ENCODE data around the gene TPRG1L. TPM values are rescaled to one million over a fixed set of nuclear protein-coding genes. Genes with fewer than 3 reads are reported as not detected.
A peak's percentile ranks its signal among the peaks of the same experiment; 100 is the strongest.

Gene TPRG1L
- total and polyA plus RNA-seq, 5 donors = 35.8 to 51.4 (median 46.6) TPM

DNA sequence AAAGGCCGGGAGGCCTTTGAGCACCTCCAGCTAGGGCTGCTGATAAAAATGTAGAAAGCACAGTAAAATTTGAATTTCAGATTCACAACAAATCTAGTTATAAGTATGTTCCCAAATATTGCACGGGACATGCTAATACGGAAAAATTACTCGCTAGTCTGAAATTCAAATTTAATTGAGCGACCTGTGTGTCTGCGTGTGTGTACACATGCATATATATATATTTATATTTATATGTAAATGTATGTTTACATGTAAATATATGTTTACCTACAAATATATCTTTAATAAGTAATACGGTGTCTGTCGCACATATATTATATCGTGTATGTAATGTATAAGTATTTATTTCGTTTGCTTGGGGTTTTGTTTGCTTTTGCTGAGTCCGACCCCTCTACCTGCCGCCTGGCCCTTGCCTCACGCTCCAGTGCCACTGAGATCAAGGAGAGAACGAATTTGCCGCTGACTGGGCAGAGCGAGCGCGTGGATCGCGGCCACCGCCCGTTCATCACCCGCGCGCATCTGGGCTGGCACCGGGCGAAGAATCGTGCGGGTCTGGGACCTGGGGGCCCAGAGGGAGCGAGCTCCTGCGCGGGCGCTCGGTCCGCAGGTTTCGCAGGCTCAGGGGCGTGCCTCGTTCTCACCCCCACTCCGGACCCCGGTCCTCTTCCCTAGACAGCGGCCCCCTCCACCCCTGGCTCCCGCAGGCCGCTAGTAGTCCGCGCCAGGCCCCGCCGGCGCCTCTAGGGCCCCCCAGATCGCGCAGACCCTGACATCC, 25.6 kb downstream of the TPRG1L start:
- no peaks in the 10 kb centered on the region for H3K9me3 ChIP-seq (ENCODE audit: control insufficient read depth, low read length)
- no peaks in the 10 kb centered on the region for H3K27me3 ChIP-seq (ENCODE audit: control insufficient read depth, insufficient read depth)
- peak overlapping the region; percentile 78 for H3K4me3 ChIP-seq (ENCODE audit: low read length)
- H3K27ac ChIP-seq (ENCODE audit: low read length) = no peak overlapping the region
- DNase-seq (peak in 1 of 3 donors; percentile 58), ATAC-seq (peak in 1 of 2 donors; percentile 4)
- WGBS = 9% methylated on average over 50 of the region's 50 CpGs
- no peaks in the 10 kb centered on the region for H3K4me1 ChIP-seq (ENCODE audit: control insufficient read depth, insufficient read depth, low read length)
- intact Hi-C loops (cut with DNase I) = no loop called here

DNA sequence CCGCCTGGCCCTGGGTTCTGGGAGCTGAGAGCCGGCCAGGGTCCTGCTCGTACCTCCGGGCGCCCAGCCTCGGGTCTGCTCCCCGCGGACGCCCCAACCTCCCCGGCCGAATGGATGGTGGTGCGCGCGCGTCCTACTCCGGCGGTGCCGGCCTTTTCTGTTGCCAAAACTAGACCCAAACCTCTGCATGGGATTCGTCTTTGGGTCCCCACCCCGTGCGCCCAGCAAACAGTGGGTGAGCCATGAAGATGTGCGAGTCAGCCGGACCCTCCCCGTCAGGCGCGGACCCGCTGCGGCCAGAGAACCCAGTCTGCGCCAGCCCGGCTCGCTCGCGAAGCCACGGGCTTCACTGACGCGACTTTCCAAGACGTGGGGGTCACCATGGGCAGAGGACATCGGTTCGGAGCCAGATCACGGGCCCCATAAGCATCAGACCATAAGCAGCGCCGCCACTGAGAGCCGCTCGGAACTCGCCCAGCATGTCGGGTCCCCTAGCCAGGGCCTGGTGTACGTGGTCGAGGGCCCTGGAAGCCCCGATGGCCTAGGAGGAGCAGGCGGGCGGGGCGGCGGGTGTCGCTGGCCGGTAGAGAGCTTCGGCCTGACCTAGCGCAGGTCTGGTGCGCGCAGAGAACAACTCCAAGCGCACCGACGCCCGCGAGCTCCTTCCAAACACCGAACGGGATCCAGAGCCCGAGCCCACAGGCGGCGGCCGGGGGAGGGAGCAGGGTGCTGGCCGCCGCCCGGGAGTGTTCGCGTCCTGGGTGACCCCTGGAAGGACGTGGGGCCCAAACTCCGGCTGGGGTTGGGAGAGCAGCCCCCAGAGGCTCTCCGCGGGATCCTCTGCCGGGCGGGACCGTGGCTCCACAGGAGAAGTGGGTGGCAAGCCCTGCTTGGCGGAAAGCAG, 26.5 kb downstream of the TPRG1L start:
- peak in 1 of 3 donors; percentile 53 for DNase-seq
- H3K27me3 ChIP-seq (ENCODE audit: control insufficient read depth, insufficient read depth) = no peaks in the 10 kb centered on the region
- H3K4me1 ChIP-seq (ENCODE audit: control insufficient read depth, insufficient read depth, low read length) = no peaks in the 10 kb centered on the region
- H3K27ac ChIP-seq (ENCODE audit: low read length) = no peak overlapping the region
- no peaks in the 10 kb centered on the region for H3K9me3 ChIP-seq (ENCODE audit: control insufficient read depth, low read length)
- H3K4me3 ChIP-seq (ENCODE audit: low read length) = peak overlapping the region; percentile 8
- WGBS = 6% methylated on average over 83 of the region's 83 CpGs
- intact Hi-C loops (cut with DNase I) = no loop called here
- no peak for ATAC-seq

DNA sequence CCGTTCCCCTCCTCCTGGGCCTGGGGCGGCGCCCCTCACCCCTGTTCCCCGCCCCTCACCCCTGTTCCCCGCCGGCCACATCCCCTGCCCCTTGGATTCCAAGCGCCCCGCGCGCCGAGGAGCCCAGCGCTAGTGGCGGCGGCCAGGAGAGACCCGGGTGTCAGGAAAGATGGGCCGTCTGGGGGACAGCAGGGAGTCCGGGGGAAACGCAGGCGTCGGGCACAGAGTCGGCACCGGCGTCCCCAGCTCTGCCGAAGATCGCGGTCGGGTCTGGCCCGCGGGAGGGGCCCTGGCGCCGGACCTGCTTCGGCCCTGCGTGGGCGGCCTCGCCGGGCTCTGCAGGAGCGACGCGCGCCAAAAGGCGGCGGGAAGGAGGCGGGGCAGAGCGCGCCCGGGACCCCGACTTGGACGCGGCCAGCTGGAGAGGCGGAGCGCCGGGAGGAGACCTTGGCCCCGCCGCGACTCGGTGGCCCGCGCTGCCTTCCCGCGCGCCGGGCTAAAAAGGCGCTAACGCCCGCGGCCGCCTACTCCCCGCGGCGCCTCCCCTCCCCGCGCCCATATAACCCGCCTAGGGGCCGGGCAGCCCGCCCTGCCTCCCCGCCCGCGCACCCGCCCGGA, 27.2 kb downstream of the TPRG1L start, which contains the start of gene TP73:
TP73 (plus strand) TSS at position 587 of the 618 bp plus-strand sequence. CDS start 29,850 bp downstream, outside the sequence.
- Histone ChIP-seq H3K9me3 (ENCODE audit: control insufficient read depth, low read length) (no peaks in the 10 kb centered on the region), H3K4me3 (ENCODE audit: low read length) (peak within 1 kb of the TSS; percentile 8), H3K27ac (ENCODE audit: low read length) (no peak within 1 kb of the TSS), H3K27me3 (ENCODE audit: control insufficient read depth, insufficient read depth) (no peaks in the 10 kb centered on the region), H3K4me1 (ENCODE audit: control insufficient read depth, insufficient read depth, low read length) (no peaks in the 10 kb centered on the region)
- DNase-seq = peak in 2 of 3 donors; percentile 69 to 71
- WGBS = under 1% methylated on average over 80 of the region's 80 CpGs
- intact Hi-C loops (cut with DNase I) = no loop called here
- peak; percentile 7 to 8 for ATAC-seq

DNA sequence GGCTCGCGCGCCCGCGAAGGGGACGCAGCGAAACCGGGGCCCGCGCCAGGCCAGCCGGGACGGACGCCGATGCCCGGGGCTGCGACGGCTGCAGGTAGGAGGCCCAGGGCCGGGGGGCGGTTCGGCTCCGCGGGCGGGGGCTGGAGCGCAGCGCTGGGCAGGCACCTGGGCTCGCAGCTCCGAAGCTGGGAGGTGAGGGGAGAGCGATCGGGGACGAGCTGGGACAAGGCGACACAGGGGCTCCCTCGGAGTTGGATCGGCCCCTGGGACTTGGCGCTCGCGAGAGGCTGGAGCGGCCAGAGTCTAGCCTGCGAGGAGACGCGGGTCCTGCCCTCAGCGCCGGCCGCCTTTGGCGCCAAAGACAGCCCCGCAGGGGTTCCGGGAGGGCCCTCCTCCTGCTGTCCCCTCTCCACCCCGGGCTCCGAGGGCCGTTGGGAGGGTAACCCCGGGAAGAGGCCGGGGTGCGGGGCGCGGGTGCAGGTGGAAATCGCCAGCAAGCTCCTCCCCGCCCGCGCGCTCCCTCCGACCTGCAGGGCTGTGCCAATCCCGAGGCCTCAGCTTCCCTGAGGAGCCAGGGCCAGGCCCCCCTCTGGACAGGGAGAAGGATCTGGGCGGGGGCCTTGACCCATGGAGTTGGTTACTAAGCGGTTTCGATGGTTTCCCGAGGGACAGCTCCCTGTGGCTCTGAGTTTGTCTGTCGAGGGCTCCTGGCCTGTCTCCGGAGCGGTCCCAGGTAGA, 27.9 kb downstream of the TPRG1L start:
- H3K4me3 ChIP-seq (ENCODE audit: low read length) = peak overlapping the region; percentile 8
- H3K9me3 ChIP-seq (ENCODE audit: control insufficient read depth, low read length) = no peaks in the 10 kb centered on the region
- no peak for ATAC-seq
- intact Hi-C loops (cut with DNase I) = no loop called here
- 11% methylated on average over 68 of the region's 68 CpGs for WGBS
- no peaks in the 10 kb centered on the region for H3K4me1 ChIP-seq (ENCODE audit: control insufficient read depth, insufficient read depth, low read length)
- H3K27ac ChIP-seq (ENCODE audit: low read length) = no peak overlapping the region
- H3K27me3 ChIP-seq (ENCODE audit: control insufficient read depth, insufficient read depth) = no peaks in the 10 kb centered on the region
- peak in 1 of 3 donors; percentile 63 for DNase-seq

DNA sequence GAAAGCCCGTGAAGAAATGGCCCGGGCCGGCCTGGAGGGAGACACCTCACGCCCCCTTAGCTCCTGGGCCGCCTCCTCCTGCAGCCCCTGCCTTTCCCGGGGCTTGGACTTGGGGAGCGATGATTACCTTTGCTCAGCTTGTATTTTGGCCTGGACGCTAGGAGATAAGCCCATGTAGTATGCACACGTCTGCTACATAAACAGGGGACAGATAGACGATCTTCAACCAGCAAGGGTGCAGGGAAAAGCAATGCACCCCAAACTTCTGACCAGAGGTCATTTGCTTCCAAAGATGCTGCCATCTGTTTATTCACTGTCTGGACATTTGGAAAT, 28.4 kb downstream of the TPRG1L start:
- DNase-seq (no peak), ATAC-seq (no peak)
- H3K27ac ChIP-seq (ENCODE audit: low read length) = no peak overlapping the region
- intact Hi-C loops (cut with DNase I) = no loop called here
- H3K4me1 ChIP-seq (ENCODE audit: control insufficient read depth, insufficient read depth, low read length) = no peaks in the 10 kb centered on the region
- no peaks in the 10 kb centered on the region for H3K9me3 ChIP-seq (ENCODE audit: control insufficient read depth, low read length)
- no peak overlapping the region for H3K4me3 ChIP-seq (ENCODE audit: low read length)
- no peaks in the 10 kb centered on the region for H3K27me3 ChIP-seq (ENCODE audit: control insufficient read depth, insufficient read depth)
- WGBS = 46% methylated on average over 10 of the region's 10 CpGs

DNA sequence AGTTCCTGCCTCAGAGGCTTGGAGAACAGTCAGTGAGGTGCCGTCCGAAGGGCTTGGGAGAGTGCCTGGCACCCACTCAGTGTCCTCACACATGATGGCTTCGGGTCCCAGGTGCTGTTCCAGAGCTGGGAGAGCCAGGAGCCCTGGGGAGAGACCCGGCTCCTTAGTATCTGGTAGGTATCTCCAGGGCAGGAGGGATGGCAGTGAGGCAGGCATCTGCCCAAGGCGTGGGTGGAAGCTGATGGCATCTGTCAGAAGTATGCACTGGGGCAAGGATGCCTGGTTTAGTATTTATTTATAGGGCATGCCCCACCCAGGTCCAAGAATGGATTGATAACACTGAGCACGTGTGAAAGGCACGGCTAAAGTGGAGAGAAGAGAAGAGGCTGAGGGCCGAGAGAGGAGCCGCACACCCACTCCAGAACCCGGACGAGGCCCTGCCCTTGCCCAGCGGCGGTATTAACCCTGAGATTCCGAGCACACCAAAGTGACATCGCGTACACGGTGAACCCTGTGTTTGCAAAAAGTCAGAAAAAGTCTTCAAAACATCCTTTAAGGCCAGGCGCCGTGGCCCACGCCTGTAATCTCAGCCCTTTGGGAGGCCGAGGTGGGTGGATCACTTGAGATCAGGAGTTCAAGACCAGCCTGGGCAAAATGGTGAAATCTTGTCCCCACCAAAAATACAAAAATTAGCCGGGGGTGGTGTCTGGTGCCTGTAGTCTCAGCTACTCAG, 29.9 kb downstream of the TPRG1L start:
- intact Hi-C loops (cut with DNase I) = no loop called here
- ATAC-seq (peak; percentile 34 to 58), DNase-seq (peak in 2 of 3 donors; percentile 8 to 64)
- Histone ChIP-seq H3K27me3 (ENCODE audit: control insufficient read depth, insufficient read depth) (no peaks in the 10 kb centered on the region), H3K27ac (ENCODE audit: low read length) (no peak overlapping the region), H3K4me3 (ENCODE audit: low read length) (no peak overlapping the region), H3K9me3 (ENCODE audit: control insufficient read depth, low read length) (no peaks in the 10 kb centered on the region), H3K4me1 (ENCODE audit: control insufficient read depth, insufficient read depth, low read length) (no peaks in the 10 kb centered on the region)
- 69% methylated on average over 22 of the region's 22 CpGs for WGBS

DNA sequence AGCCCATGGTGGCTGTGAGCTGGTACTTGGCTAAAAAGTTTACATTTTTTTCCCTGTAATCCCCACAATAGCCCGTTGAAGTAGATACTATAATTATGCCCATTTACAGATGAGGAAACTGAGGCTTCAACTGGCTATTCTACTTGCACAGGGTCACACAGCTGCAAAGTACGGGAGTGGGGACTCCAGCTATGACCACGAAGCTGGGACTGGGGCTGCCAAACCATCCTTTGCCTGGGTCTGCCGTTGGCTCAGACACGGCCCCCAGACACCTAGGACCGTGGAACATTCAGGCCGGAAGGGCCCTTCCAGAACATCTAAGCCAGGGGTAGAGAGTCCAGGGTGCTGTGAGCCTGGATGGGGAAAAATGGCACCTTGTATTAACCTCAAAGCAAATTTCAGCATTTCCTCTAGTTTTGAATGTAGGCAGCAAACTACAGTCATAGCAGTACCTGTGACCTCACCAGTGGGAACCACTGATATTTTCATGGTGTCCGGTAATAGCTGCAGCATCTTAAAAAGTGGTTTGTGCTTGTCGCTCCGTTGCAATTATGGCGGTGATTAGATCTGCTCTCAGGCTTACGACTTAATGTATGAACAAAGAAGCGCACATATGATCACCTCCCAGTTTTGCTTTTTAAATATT, 31.8 kb downstream of the TPRG1L start:
- Histone ChIP-seq H3K9me3 (ENCODE audit: control insufficient read depth, low read length) (no peaks in the 10 kb centered on the region), H3K4me1 (ENCODE audit: control insufficient read depth, insufficient read depth, low read length) (no peaks in the 10 kb centered on the region), H3K27ac (ENCODE audit: low read length) (no peak overlapping the region), H3K4me3 (ENCODE audit: low read length) (no peak overlapping the region), H3K27me3 (ENCODE audit: control insufficient read depth, insufficient read depth) (no peaks in the 10 kb centered on the region)
- 90% methylated on average over 13 of the region's 13 CpGs for WGBS
- DNase-seq (peak in 1 of 3 donors; percentile 4), ATAC-seq (no peak)
- intact Hi-C loops (cut with DNase I) = no loop called here

DNA sequence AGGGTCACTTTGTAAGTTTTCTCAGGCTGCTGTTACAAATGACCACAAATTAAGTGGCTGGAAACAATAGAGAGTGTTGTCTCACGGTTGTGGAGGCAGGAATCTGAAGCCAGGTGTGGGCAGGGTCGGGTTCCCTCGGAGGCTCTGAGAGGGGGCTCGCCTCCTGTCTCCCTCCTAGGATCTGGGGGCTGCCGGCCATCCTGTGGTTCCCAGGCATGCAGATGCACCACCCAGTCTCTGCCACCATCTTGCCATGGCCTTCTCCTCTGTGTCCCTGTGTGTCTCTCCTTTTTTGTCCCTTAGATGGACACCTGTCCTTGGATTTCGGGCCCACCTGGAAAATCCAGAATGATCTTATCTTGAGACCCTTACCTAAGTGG, 32.3 kb downstream of the TPRG1L start:
- DNase-seq (no peak), ATAC-seq (no peak)
- Histone ChIP-seq H3K27ac (ENCODE audit: low read length) (no peak overlapping the region), H3K27me3 (ENCODE audit: control insufficient read depth, insufficient read depth) (no peaks in the 10 kb centered on the region), H3K9me3 (ENCODE audit: control insufficient read depth, low read length) (no peaks in the 10 kb centered on the region), H3K4me3 (ENCODE audit: low read length) (no peak overlapping the region), H3K4me1 (ENCODE audit: control insufficient read depth, insufficient read depth, low read length) (no peaks in the 10 kb centered on the region)
- intact Hi-C loops (cut with DNase I) = no loop called here
- WGBS = 80% methylated on average over 6 of the region's 6 CpGs

DNA sequence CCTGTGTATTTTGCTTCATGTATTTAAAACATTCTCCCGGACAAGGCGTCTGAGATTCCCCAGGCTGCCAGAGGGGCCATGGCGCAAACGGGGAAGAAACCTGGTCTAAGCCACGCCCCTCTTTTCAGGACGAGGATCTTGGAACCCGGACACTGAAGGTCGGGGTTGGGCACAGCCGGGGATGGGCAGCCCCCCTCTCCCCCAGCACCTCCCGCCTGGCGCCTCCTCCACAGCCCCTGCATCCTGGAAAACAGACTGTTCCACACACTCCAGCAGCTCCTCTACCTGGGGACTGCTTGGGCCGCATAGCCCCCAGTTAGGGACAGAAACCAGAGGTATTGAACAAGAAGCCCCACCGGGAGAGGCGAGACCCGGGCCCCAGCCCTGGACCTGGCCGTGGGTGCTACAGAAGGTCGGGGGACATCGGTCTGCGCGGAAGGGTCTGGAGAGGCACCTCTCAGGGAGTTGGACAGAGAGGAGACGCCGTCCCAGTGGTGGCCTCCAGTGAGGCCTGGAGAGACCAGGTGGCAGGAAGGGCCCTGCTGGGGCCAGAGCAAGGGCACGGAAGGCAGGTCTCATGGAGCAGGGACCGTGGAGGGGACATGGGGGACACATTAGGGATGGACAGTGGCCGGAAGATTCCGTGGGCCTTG, 32.9 kb downstream of the TPRG1L start:
- H3K27ac ChIP-seq (ENCODE audit: low read length) = no peak overlapping the region
- no peaks in the 10 kb centered on the region for H3K9me3 ChIP-seq (ENCODE audit: control insufficient read depth, low read length)
- H3K4me3 ChIP-seq (ENCODE audit: low read length) = no peak overlapping the region
- DNase-seq (peak in 1 of 3 donors; percentile 6), ATAC-seq (no peak)
- intact Hi-C loops (cut with DNase I) = no loop called here
- H3K27me3 ChIP-seq (ENCODE audit: control insufficient read depth, insufficient read depth) = no peaks in the 10 kb centered on the region
- no peaks in the 10 kb centered on the region for H3K4me1 ChIP-seq (ENCODE audit: control insufficient read depth, insufficient read depth, low read length)
- 80% methylated on average over 26 of the region's 26 CpGs for WGBS
